K562 (cell line): ENCODE results near the gene DNMT3L.

Experiments
- CCNT2 ChIP-seq: IDR thresholded peaks from 2 replicates; pipeline ENCODE4 v1.6.1; 2011; ENCODE audit warnings: borderline replicate concordance, low read depth, mild to moderate bottlenecking, moderate library complexity, mixed read lengths, low read length; ENCODE audit not compliant: insufficient read length; ENCODE audit errors: extremely low read depth
- CHD2 ChIP-seq: IDR thresholded peaks from 2 replicates; pipeline ENCODE4 v1.6.1; 2011; ENCODE audit warnings: low read depth, low read length
- CTCF ChIP-seq, 3 experiments: IDR thresholded peaks in 2 of 3; conservative IDR thresholded peaks in 1 of 3; 2 replicates each; pipeline ENCODE4 v1.5.1; 2011 to 2012; ENCODE audit warnings: low read length in 3 of 3, mild to moderate bottlenecking in 3 of 3, control low read depth in 2 of 3, improper control_type of control experiment in 1 of 3, inconsistent platforms in 1 of 3, low read depth in 1 of 3, mixed read lengths in 1 of 3, moderate library complexity in 1 of 3; ENCODE audit not compliant: insufficient read depth in 2 of 3
- CTCFL ChIP-seq: IDR thresholded peaks from 2 replicates; pipeline ENCODE4 v1.6.1; 2011; ENCODE audit warnings: borderline replicate concordance, low read depth, mild to moderate bottlenecking, moderate library complexity, low read length; ENCODE audit not compliant: insufficient read depth, poor library complexity, severe bottlenecking
- EGR1 ChIP-seq: fragments of 450-650 bp; conservative IDR thresholded peaks from 2 replicates; pipeline ENCODE4 v1.6.1; 2017; ENCODE audit warnings: mild to moderate bottlenecking
- EP300 ChIP-seq: IDR thresholded peaks from 2 replicates; pipeline ENCODE4 v1.6.1; 2012; ENCODE audit warnings: low read length, improper control_type of control experiment
- MEF2D ChIP-seq: conservative IDR thresholded peaks from 2 replicates; pipeline ENCODE4 v1.6.1; 2016; ENCODE audit warnings: low read depth, missing genetic modification characterization, missing compliant biosample characterization
- MTF1 ChIP-seq: fragments of 250-450 bp; sonication (Bioruptor Pico); IDR thresholded peaks from 2 replicates; pipeline ENCODE4 v1.9.0; 2021; ENCODE audit warnings: moderate library complexity, mild to moderate bottlenecking, inconsistent platforms, borderline replicate concordance
- POLR2A ChIP-seq: fragments of 450-650 bp; conservative IDR thresholded peaks from 2 replicates; pipeline ENCODE4 v1.6.1; 2016
- RNF219 ChIP-seq: fragments of 250-450 bp; sonication (Bioruptor Pico); IDR thresholded peaks from 2 replicates; pipeline ENCODE4 v1.5.0; 2022; ENCODE audit warnings: mild to moderate bottlenecking
- STAT6 ChIP-seq: sonication (generic); formaldehyde crosslinking; IDR thresholded peaks from 2 replicates; pipeline ENCODE4 v1.8.1; 2023; ENCODE audit warnings: mild to moderate bottlenecking, missing genetic modification reagents
- ZBTB26 ChIP-seq: fragments of 450-650 bp; formaldehyde crosslinking; IDR thresholded peaks from 2 replicates; pipeline ENCODE4 v1.4.0; 2022; ENCODE audit warnings: missing genetic modification characterization
- ZNF830 ChIP-seq: fragments of 250-450 bp; sonication (Bioruptor Pico); IDR thresholded peaks from 2 replicates; pipeline ENCODE4 v1.5.0; 2021; ENCODE audit warnings: mild to moderate bottlenecking

GRCh38 chr21:44303490-44303981 lies 41.8 kb upstream of the DNMT3L start:
- TF ChIP-seq MEF2D (no peak), ZNF830 (no peak), CTCFL (no peak), CCNT2 (no peak), STAT6 (CRISPR knock-in tag) (no peak), EP300 (no peak), POLR2A (no peak), CHD2 (no peak), MTF1 (CRISPR knock-in tag) (no peak), EGR1 (no peak), CTCF (IDR thresholded peaks at IDR 0.05 in 2 of 3, conservative IDR thresholded peaks at IDR 0.05 in 1 of 3; ENCODE audit: insufficient read depth in 2 of 3, low read depth in 1 of 3, low read length in 3 of 3) (no peak), ZBTB26 (no peak), RNF219 (CRISPR knock-in tag) (no peak)
